HG03066 (cell line): ENCODE data around the gene LDB3.

ENCODE experiments used
- ATAC-seq: cut with Tn5 transposase; IDR thresholded peaks from one replicate; pipeline ENCODE4 v1.9.1; 2021; ENCODE audit warnings: low read depth; ENCODE audit not compliant: unreplicated experiment

Gene LDB3

DNA sequence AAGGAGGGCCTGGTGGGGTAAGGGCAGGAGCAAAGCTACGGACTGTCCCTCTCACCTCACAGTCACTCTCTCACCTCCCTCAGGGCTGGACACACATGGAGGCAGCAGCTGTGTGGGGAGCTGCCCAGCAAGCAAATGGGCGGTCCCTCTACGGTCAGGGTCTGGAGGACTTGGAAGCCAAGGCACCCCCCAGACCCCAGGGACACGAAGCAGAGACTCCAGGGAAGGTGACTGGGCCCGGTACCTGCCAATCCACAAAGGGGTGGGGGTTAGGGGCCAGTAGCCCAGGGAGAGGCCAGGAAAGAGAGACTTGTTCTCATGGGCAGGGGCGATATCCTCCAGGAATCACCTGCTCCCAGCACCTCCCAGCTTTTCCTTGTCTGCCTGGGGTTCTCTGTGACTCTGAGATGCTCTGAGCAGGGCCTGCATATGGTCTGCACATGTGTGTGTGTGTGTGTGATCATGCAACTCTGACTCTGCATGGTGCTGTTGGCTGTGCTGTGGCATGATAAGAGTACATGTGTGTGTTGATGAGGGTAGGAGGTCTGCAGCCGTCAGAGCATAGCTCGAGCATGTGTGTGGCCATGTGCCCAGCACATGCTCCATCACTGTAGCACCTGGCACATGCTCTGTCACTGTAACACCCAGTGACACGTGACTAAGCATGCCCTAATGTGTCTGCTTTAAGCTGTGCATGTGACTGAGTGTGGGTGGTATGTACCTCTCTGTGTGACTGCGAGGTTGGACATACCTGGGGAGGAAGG is 4.6 kb upstream of the LDB3 start:
- ATAC-seq = no peak

DNA sequence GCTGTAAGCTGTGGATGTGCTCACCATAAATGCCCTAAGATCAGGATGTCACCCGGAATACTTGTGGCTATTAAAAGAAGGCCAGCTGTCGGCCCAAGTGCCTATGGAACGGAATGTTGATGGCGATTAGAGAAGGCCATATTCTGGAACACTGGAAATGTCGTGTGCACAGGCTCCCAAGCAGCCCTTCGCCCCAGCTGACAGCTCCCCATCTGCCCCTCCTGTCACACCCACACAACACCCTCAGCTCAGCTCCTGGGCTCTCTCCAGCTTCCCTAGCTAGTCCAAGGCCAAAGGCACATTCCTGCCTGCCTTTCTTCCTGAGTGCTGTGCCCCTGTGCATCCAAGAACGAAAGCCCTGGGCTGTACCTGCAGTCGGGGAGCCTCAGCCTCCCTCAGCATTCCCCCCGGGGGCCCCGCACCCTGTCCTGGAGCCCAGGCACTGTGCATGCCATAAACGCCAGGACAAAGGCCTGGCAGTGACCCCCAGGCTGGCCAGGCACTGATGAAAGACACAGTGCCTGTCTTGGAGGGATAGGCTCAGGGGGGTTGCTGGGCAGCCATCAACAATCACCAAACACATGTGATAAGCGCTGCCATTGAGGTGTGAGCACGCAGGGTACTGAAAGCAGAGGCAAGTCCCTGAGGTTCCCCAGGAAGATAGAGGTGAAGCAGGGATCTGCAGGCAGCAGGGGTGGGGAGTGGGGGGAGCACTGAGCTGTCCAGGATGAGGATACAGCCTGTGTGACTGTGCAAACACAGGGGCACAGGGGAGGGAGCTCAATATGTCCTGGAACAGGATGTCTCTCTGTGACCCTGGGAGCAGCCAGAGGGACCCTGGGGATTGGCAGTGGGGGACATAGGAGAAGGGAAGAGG is 3.7 kb upstream of the LDB3 start:
- ATAC-seq = no peak

- ATAC-seq = no peak
Observed at GRCh38 chr10:86665218-86665607, 3.1 kb upstream of the LDB3 start.

DNA sequence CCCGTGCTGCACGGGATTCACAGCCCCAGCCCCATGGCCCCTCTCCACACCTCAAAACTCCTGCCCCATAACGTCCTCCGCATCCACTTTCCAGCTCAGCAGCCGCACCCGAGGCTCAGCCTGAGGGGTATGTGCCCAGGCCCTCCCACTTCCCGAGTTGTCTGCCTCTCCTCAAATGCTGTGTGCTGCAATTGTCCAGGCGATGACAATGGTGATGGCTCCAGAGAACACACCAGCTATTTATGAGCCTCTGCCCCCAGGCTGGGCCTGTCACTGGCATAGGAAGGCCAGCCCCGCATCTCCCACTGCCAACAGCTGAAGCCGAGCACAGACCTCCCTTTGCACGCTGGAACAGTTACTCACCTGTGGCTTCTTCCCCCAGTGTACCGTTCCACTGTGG is 2.4 kb upstream of the LDB3 start:
- no peak for ATAC-seq

DNA sequence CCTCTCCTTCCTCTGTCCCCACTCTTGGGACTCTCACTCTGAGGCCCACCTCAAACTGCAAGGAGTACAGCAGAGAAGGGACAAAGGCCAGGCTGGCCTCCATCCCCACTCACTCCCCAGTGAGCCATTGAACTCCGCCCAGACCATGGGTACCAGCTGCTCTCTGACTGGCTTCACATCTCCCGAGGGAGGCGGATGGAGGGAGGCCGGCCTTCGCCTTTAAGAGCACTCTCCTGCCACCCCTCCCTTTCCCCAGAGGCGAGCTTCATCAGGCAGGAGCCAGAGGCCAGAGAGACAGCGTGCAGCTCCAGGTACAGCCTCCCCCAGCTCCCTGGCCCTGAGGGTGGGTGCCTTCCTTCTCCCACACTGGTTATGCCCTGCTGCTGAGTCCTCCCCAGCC is 1.8 kb upstream of the LDB3 start:
- ATAC-seq = no peak

DNA sequence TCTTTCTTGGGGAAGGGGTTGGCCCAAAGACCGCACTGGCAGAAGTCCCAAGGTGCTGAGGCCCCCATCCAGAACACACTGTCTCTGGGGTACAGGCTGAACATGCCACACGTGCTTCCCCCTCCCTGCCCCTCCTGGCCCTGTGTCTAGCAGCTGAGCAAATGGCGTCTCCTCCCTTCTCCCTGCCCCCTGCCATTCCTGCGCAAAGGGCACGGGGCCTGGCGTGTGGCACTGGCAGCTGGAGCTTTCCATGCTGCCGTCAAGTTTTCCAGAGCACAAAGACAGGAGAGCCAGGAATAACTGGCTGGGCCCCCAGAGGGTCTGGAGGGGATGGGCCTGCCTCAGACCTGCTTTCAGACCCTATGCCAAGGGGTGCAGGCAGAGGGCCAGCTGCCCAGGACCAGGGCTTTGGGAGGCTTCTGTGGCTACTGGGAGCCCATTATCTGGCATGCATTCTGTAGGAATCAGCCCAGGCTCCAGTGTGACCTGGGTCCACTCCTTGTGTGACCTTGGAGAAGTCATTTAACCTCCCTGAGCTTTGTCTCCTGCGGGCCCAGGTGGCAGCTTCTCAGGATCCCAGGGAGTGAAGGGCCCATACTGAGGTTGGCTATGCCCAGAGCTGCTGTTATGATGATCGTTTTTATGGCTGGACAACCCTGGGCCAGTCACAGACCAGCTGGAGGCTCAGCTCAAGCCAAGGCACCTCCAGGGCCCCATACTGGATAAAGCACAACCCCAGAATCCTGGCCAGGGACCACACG is 710 bp upstream of the LDB3 start:
- ATAC-seq = no peak

- ATAC-seq = no peak
Observed at GRCh38 chr10:86670290-86670811, 2.0 kb downstream of the LDB3 start.

GRCh38 chr10:86670876-86671275 is 2.6 kb downstream of the LDB3 start:
- ATAC-seq = no peak

GRCh38 chr10:86671419-86671818 is 3.1 kb downstream of the LDB3 start:
- no peak for ATAC-seq

GRCh38 chr10:86671985-86672710 is 3.8 kb downstream of the LDB3 start:
- no peak for ATAC-seq

DNA sequence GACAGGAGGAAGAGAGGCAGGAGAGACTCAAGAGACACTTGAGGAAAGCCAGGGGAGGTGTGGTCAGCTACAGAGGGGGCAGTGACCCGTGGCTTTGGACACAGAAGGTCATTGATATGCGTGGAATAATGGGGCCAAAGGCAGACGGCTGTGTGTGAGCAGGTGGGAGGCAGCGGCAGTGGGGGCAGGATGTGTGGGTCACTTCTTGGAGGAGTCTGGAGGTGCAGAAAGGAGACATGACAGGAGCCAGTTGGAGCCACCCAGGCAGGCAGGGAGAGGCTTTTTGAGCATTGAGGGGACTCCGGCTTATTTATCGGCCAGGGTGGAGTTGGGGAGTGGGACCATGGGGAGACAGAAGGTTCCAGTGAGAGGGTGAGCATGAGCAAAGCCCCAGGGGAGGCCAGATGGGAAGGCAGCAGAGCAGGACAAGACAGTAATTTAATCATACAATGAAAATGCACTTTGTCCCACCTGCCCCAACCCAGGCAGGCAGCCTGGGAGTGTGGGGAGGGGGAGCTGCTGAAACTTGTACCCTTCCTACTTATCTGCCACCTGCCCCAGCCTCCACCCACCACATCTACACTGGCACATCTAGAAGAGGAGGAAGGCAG is 5.0 kb downstream of the LDB3 start:
- no peak for ATAC-seq

DNA sequence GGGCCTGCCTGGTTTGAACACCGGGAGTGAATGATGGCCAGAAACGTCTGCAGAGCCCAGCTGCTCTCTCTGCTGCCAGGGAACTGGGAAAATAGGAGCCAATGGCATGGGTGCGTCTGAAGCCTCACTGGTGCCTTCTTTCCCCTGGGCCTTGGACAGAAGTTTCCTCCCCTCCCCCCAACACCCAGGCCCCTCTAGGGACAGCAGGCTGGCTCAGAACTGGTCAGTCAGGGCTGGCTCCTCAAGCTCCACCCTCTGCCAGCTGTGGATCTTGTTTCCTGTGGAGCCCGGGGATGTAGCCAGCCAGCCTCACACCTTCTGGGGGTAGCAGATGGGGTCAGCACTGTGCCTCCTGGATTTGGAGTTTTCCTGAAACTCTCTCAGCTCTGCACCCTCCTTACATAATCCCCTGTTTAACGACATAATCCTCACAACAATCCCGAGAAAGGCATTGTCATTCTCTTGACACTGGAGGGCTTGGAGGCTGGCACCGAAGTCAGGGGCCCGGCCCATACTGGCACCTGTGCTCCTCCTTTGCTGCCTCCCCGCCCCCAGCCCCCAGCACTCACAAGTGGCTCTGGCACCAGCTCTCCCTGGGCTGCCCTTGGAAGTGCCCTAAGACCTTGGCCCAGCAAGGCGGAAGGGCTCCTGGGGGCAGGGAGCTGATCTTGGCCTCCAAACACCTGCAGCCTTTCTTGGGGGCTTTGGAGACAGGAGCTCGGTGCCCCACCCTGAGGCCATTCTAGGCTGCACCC is 5.7 kb downstream of the LDB3 start:
- no peak for ATAC-seq

DNA sequence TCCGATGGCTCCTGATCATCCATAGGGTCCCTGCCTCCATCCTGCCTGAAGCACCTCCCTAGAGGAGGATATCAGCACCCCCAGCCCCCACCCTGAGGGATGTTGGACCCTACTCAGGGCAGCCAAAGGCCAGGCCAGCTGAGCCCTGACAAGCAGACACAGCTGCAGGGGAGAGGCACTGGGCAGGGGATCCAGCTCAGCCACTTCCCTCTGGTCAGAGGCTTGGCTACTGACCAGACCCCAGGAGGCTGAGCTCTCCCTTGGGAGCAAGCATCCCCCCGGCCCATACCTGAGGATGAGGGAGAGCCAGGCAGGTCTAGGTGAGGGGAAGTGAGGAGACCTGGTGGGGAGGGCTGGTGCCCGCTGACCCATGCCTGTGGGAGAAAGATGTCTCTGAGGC is 6.6 kb downstream of the LDB3 start:
- ATAC-seq = no peak

DNA sequence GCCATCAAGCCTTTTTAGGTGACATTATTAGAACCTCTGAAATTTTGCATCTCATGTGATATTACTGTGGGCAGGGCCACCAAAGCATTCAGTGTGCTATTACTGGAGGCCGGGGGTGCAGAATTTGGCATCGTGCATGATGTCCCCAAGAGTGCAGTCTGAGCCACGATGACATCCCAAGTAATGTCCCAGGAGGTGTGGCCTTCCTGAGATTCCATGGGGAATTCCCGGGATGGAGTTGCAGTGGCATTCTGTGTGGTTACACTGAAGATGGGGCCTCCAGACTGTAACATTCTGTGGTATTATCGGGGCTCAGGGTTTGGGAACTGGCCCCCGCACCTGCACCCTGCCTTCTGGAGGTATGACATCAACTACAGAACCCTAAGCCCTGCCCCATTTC is 9.1 kb downstream of the LDB3 start:
- no peak for ATAC-seq

DNA sequence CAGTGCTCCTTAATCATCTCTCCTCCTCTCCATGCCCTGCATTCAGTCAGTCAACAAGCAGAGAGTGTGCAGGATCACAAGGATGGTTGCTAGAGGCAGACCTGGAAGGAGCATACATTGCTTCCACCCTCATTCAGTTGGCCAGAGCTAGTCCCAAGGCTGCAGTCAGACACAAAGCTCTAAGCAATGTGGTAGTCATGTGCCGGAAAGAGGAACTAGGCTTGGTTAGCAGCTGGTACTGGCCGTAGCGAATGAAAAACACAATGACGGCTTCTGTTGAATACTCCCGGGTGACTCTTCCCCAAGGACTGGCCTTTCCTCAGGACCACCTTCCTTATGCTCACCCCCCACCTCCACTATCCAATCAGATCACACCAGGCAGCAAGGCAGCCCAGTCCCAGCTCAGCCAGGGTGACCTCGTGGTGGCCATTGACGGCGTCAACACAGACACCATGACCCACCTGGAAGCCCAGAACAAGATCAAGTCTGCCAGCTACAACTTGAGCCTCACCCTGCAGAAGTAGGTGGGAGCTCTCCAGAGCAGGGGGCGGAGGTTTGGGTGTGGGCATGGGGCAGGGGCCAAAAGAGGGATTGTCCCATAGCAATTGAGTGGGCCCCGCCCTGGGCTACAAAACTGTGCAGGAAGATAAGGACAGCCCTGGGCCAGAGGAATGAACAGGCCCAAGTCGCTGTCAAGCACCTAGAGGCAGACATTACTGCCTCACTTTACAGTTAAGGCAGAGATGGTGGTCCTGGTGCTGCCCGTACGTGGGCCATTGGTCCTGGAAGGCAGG is 10.9 kb downstream of the LDB3 start:
- ATAC-seq = peak; percentile 58

DNA sequence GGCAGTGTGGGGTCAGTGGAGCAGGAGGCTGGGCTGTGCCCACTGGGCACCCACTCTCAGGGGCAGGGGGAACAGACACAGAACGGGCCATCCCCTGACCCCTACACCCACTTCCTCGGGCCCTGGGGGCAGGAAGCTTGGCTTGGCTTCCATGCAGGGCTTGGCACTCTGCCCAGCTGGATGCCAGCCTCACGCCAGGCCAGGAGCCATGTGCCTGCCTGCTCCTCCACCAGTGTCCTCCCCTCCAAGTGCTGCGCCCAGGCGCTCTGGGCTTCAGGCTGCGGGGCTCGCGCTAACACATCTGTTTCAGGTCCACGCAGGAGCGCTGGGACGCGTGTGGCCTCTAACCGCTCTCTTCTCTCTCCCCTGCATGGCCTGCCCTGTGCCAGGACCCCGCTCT is 12.7 kb downstream of the LDB3 start:
- ATAC-seq = no peak

DNA sequence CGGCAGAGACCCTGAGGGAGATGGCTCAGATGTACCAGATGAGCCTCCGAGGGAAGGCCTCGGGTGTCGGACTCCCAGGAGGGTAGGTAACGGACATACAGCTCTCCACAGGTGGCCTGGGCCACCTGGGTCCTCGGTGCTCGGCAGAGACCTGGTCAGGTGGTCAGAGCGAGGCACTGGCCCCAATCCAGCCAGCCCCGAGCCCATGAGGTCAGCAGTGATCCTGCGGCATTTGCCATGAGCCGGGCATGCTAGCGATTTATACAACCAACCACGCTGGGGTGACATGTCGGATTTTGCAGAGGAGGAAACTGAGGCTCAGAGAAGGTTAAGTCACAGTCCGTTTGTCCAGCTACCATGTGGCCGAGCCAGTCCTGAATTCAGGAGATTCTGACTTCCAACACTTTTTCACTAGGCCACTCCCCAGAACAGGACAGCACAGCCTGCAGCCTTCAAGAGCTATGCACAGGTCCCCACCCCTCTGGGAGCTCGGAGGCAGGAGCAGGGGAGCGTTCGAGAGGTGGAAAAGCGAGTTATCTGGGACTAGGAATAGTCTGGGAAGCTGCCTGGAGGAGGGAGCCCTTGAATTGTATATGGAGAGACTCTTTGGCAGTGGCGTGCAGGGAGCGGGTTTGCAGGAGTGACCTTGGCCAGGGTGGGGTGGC is 13.5 kb downstream of the LDB3 start:
- no peak for ATAC-seq

- ATAC-seq = no peak
Observed at GRCh38 chr10:86682675-86683074, 14.4 kb downstream of the LDB3 start.
